H9 (cell line): ENCODE results near the gene KIF24. TPM values are rescaled to one million over a fixed set of nuclear protein-coding genes. Genes with fewer than 3 reads are reported as not detected.

Source experiments
- DNase-seq: peaks from one replicate; pipeline ENCODE4 v3.0.0-alpha.2; 2017
- H2AFZ ChIP-seq: one replicate; pipeline ENCODE4 v1.6.1; 2013; ENCODE audit warnings: mild to moderate bottlenecking, low read length, control low read depth, moderate library complexity
- H2AK5ac ChIP-seq: 2 replicates; pipeline ENCODE4 v1.6.1; 2013; ENCODE audit warnings: low read length, control low read depth, mixed read lengths; ENCODE audit not compliant: insufficient read length
- H2BK120ac ChIP-seq: one replicate; pipeline ENCODE4 v1.6.1; 2013; ENCODE audit warnings: low read depth, mild to moderate bottlenecking, low read length, control low read depth, inconsistent platforms; ENCODE audit not compliant: poor library complexity, severe bottlenecking
- H2BK12ac ChIP-seq: 2 replicates; pipeline ENCODE4 v1.6.1; 2013; ENCODE audit warnings: low read length, control low read depth, mixed read lengths, low read depth; ENCODE audit not compliant: insufficient read length
- H2BK15ac ChIP-seq: 2 replicates; pipeline ENCODE4 v1.6.1; 2013; ENCODE audit warnings: low read depth, low read length, control low read depth
- H2BK20ac ChIP-seq: one replicate; pipeline ENCODE4 v1.6.1; 2013; ENCODE audit warnings: low read depth, mild to moderate bottlenecking, low read length, control low read depth, inconsistent platforms; ENCODE audit not compliant: poor library complexity, severe bottlenecking
- H2BK5ac ChIP-seq: 2 replicates; pipeline ENCODE4 v1.6.1; 2013; ENCODE audit warnings: low read length, control low read depth, mixed read lengths; ENCODE audit not compliant: insufficient read length
- H3K14ac ChIP-seq: 2 replicates; pipeline ENCODE4 v1.6.1; 2013; ENCODE audit warnings: low read length, control low read depth; ENCODE audit not compliant: insufficient read depth
- H3K18ac ChIP-seq: 2 replicates; pipeline ENCODE4 v1.6.1; 2013; ENCODE audit warnings: low read depth, mild to moderate bottlenecking, mixed read lengths, low read length, control low read depth; ENCODE audit not compliant: insufficient read length
- H3K23ac ChIP-seq: 2 replicates; pipeline ENCODE4 v1.6.1; 2013; ENCODE audit warnings: low read length, control low read depth, mixed read lengths, low read depth; ENCODE audit not compliant: insufficient read length
- H3K23me2 ChIP-seq: 2 replicates; pipeline ENCODE4 v1.6.1; 2013; ENCODE audit warnings: low read depth, mild to moderate bottlenecking, mixed read lengths, low read length, control low read depth; ENCODE audit not compliant: insufficient read length, poor library complexity, severe bottlenecking
- H3K27ac ChIP-seq: 2 replicates; pipeline ENCODE4 v1.5.1; 2013; ENCODE audit warnings: low read length, control low read depth, mixed read lengths, low read depth; ENCODE audit not compliant: insufficient read length
- H3K27me3 ChIP-seq: 2 replicates; pipeline ENCODE4 v1.6.1; 2013; ENCODE audit warnings: low read length, control low read depth, inconsistent platforms; ENCODE audit not compliant: insufficient read depth
- H3K4ac ChIP-seq: 2 replicates; pipeline ENCODE4 v1.6.1; 2013; ENCODE audit warnings: low read depth, mild to moderate bottlenecking, control low read depth, inconsistent platforms, low read length, moderate library complexity
- H3K4me1 ChIP-seq: 2 replicates; pipeline ENCODE4 v1.6.1; 2013; ENCODE audit warnings: low read length, control low read depth, inconsistent platforms; ENCODE audit not compliant: insufficient read depth
- H3K4me2 ChIP-seq: 2 replicates; pipeline ENCODE4 v1.6.1; 2013; ENCODE audit warnings: low read length, control low read depth, mixed read lengths; ENCODE audit not compliant: insufficient read length, insufficient read depth
- H3K56ac ChIP-seq: 2 replicates; pipeline ENCODE4 v1.6.1; 2013; ENCODE audit warnings: low read depth, mild to moderate bottlenecking, mixed read lengths, low read length, control low read depth; ENCODE audit not compliant: insufficient read length
- H3K79me1 ChIP-seq: 2 replicates; pipeline ENCODE4 v1.6.1; 2013; ENCODE audit warnings: low read depth, mild to moderate bottlenecking, moderate library complexity, low read length, control low read depth, inconsistent platforms; ENCODE audit not compliant: insufficient read depth, poor library complexity, severe bottlenecking
- H3K79me2 ChIP-seq: 2 replicates; pipeline ENCODE4 v1.6.1; 2013; ENCODE audit warnings: low read length, control low read depth, inconsistent platforms; ENCODE audit not compliant: insufficient read depth
- H3K9ac ChIP-seq: 2 replicates; pipeline ENCODE4 v1.6.1; 2013; ENCODE audit warnings: low read length, control low read depth, mixed read lengths; ENCODE audit not compliant: insufficient read length; ENCODE audit errors: extremely low read depth
- H3K9me3 ChIP-seq: one replicate; pipeline ENCODE4 v1.6.1; 2013; ENCODE audit warnings: low read depth, low read length, inconsistent platforms; ENCODE audit not compliant: control insufficient read depth
- H3T11ph ChIP-seq: one replicate; pipeline ENCODE4 v1.6.1; 2013; ENCODE audit warnings: mild to moderate bottlenecking, low read length, control low read depth, inconsistent platforms
- H4K20me1 ChIP-seq: one replicate; pipeline ENCODE4 v1.6.1; 2013; ENCODE audit not compliant: control insufficient read depth, insufficient read length, insufficient read depth
- H4K5ac ChIP-seq: 2 replicates; pipeline ENCODE4 v1.6.1; 2013; ENCODE audit warnings: low read depth, mild to moderate bottlenecking, mixed read lengths, low read length, control low read depth; ENCODE audit not compliant: insufficient read length
- H4K8ac ChIP-seq: replicated peaks from 2 replicates; pipeline ENCODE4 v1.6.1; 2013; ENCODE audit warnings: low read length, control low read depth, mixed read lengths, low read depth; ENCODE audit not compliant: insufficient read length
- H4K91ac ChIP-seq: 2 replicates; pipeline ENCODE4 v1.6.1; 2013; ENCODE audit warnings: low read depth, mild to moderate bottlenecking, moderate library complexity, mixed read lengths, low read length, control low read depth; ENCODE audit not compliant: insufficient read length
- H3K27ac Mint-ChIP-seq, 3 experiments: 2 replicates in 2 of 3; 3 replicates in 1 of 3; pipeline ENCODE4 v1.8.0; 2020 to 2021; ENCODE audit warnings: mixed read lengths in 3 of 3, mild to moderate bottlenecking in 1 of 3, moderate library complexity in 1 of 3
- H3K27me3 Mint-ChIP-seq: 2 replicates; pipeline ENCODE4 v1.8.0; 2021; ENCODE audit warnings: low read depth, mild to moderate bottlenecking, moderate library complexity, mixed read lengths
- H3K36me3 Mint-ChIP-seq, 3 experiments: 2 replicates in 2 of 3; 3 replicates in 1 of 3; pipeline ENCODE4 v1.8.0; 2020 to 2021; ENCODE audit warnings: low read depth in 3 of 3, mixed read lengths in 3 of 3; ENCODE audit not compliant: insufficient read depth in 1 of 3
- H3K4me1 Mint-ChIP-seq, 2 experiments: 2 replicates each; pipeline ENCODE4 v1.8.0; 2020; ENCODE audit warnings: mixed read lengths in 2 of 2
- H3K4me3 Mint-ChIP-seq, 2 experiments: 2 replicates in 1 of 2; 3 replicates in 1 of 2; pipeline ENCODE4 v1.8.0; 2020 to 2021; ENCODE audit warnings: mild to moderate bottlenecking in 2 of 2, mixed read lengths in 2 of 2, moderate library complexity in 1 of 2
- H3K9me3 Mint-ChIP-seq, 2 experiments: 2 replicates in 1 of 2; 3 replicates in 1 of 2; pipeline ENCODE4 v1.8.0; 2020; ENCODE audit warnings: mild to moderate bottlenecking in 2 of 2, mixed read lengths in 2 of 2, moderate library complexity in 1 of 2
- WGBS: extraction: QIAGEN DNeasy Blood & Tissue Kit; methylation state at CpG from one replicate; pipeline ENCODE4 v1.1.7; 2013; ENCODE audit warnings: missing lambda C conversion rate, low lambda C conversion rate, mixed read lengths; ENCODE audit not compliant: insufficient read length; ENCODE audit errors: extremely low coverage; 5-methylcytosine and 5-hydroxymethylcytosine counted together
- total RNA-seq: library from RNA; stranded (reverse); gene quantifications from 2 replicates; pipeline ENCODE4 v1.2.1, GENCODE V29; 2021
- TF ChIP-seq, protein P1 (sequence below): fragments of 200-600 bp; sonication (generic); conservative IDR thresholded peaks from 3 replicates; pipeline ENCODE4 v1.8.0; 2021; ENCODE audit warnings: antibody characterized with exemption, mild to moderate bottlenecking

KIF24 gene
- total RNA-seq, 1 experiment from 2014 or later = 4.0 TPM

DNA sequence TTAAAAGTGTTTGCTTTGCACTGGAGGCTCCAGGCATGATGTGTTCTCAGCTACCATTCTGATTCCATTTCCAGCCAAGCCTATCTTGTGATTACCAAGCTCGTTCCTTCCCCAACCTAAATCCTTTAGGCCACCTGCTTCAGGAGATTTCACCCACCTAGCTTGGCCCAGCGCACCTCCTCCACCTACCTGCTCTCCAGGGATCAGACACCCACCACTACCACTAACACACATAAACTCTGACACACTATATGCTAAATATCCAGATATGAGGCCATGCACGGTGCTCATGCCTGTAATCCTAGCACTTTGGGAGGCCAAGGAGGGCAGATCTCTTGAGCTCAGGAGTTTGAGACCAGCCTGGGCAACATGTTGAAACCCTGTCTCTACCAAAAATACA lies 45.3 kb upstream of the KIF24 start:
- Mint-ChIP-seq H3K27ac (no peak overlapping the region), H3K4me1 (peaks cover 18 to 26% of the 10 kb centered on the region in 2 experiments), H3K4me3 (no peak overlapping the region), H3K36me3 (peaks cover 22 to 24% (median 22%) of the 10 kb centered on the region in 3 experiments), H3K9me3 (no peaks in the 10 kb centered on the region; a peak in 1 of 5 replicates), H3K27me3 (peaks cover 16% of the 10 kb centered on the region)
- Histone ChIP-seq H3K4ac (no peak overlapping the region), H2BK12ac (no peak overlapping the region), H3K27me3 (no peaks in the 10 kb centered on the region), H4K20me1 (no peaks in the 10 kb centered on the region), H4K5ac (no peak overlapping the region), H2BK20ac (no peak overlapping the region), H3K27ac (no peak overlapping the region), H3K23me2 (peaks cover 14% of the 10 kb centered on the region), H3K79me1 (no peaks in the 10 kb centered on the region), H3K4me1 (0 out of 2 replicates have a peak, but pooled peaks cover 4% of the 10 kb centered on the region), H3K4me2 (no peak overlapping the region), H4K8ac (no peak overlapping the region), H3K14ac (no peak overlapping the region), H3K56ac (no peak overlapping the region), H3K18ac (no peak overlapping the region), H4K91ac (no peak overlapping the region), H2AFZ (no peak overlapping the region), H3K23ac (no peak overlapping the region), H3K9me3 (no peaks in the 10 kb centered on the region), H2BK120ac (no peak overlapping the region), H2BK5ac (no peak overlapping the region), H2BK15ac (no peak overlapping the region), H3K9ac (no peak overlapping the region), H2AK5ac (no peak overlapping the region), H3K79me2 (no peaks in the 10 kb centered on the region), H3T11ph (no peak overlapping the region)
- WGBS = no CpG with 5 or more reads among the region's 3 CpGs
- TF ChIP-seq, protein P1, sequence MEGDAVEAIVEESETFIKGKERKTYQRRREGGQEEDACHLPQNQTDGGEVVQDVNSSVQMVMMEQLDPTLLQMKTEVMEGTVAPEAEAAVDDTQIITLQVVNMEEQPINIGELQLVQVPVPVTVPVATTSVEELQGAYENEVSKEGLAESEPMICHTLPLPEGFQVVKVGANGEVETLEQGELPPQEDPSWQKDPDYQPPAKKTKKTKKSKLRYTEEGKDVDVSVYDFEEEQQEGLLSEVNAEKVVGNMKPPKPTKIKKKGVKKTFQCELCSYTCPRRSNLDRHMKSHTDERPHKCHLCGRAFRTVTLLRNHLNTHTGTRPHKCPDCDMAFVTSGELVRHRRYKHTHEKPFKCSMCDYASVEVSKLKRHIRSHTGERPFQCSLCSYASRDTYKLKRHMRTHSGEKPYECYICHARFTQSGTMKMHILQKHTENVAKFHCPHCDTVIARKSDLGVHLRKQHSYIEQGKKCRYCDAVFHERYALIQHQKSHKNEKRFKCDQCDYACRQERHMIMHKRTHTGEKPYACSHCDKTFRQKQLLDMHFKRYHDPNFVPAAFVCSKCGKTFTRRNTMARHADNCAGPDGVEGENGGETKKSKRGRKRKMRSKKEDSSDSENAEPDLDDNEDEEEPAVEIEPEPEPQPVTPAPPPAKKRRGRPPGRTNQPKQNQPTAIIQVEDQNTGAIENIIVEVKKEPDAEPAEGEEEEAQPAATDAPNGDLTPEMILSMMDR = no peak
- no peak for DNase-seq
